GM12892 (cell line): Measurements from ENCODE around the gene C1orf226.

Source experiments
- POLR2A ChIP-seq: IDR thresholded peaks from 2 replicates; pipeline ENCODE4 v1.6.1; 2011; ENCODE audit warnings: low read depth, low read length, control low read depth
- TAF1 ChIP-seq: IDR thresholded peaks from 2 replicates; pipeline ENCODE4 v1.6.1; 2011; ENCODE audit warnings: low read depth, mild to moderate bottlenecking, control low read depth, low read length, borderline replicate concordance

GRCh38 chr1:162347281-162347680, 34.2 kb upstream of the C1orf226 start:
- TF ChIP-seq TAF1 (no peak), POLR2A (no peak)
